ENCODE data around the gene KATNB1.

Gene KATNB1

DNA sequence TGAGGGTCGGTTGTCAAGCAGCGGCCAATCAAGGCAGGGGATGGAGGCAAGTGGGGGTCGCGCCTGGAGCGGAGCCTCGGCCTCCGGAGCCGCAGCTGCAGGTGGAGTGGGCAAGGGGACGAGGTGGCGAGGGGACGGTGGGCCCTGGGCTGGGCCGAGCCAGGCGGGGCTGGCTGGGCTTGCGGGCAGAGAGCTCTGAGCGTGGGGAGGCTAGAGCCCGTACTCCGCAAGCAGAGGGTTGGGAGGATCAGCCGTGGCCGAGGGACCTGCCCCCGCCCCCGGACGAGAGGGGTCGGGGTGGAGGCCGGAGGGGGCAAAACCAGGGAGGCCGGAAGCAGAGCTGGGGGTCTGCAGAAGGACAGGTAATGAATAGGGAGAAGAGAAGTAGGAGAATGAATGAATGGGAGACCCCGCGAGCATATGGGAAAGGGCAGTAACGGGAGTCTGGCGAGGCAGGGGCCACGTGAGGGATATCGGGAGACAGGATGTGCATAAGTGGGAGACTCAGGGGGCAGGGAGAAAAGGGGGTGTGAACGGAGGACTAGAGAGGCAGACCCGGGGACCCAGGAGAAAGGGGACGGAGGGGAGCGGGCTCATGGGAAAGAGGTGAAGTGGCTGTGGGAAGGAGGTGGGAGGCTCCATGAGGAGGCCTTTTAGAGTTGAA lies at the start of gene KATNB1:
Gene KATNB1 (plus strand): TSS at position 16 of the 664 bp plus-strand sequence. CDS start 1,474 bp downstream, outside the sequence.
- no peak for DNase-seq (ENCODE audit: low read depth in 2 of 2)

- no peak for DNase-seq (ENCODE audit: low read depth in 2 of 2)
These were observed 49.0 kb upstream of the KATNB1 start for GRCh38 chr16:57686577-57686976.

GRCh38 chr16:57687363-57687929 lies 48.1 kb upstream of the KATNB1 start:
- no peak for DNase-seq (ENCODE audit: low read depth in 2 of 2)

- DNase-seq (ENCODE audit: low read depth in 2 of 2): no peak
These were observed 47.0 kb upstream of the KATNB1 start for GRCh38 chr16:57688487-57688986.

DNA sequence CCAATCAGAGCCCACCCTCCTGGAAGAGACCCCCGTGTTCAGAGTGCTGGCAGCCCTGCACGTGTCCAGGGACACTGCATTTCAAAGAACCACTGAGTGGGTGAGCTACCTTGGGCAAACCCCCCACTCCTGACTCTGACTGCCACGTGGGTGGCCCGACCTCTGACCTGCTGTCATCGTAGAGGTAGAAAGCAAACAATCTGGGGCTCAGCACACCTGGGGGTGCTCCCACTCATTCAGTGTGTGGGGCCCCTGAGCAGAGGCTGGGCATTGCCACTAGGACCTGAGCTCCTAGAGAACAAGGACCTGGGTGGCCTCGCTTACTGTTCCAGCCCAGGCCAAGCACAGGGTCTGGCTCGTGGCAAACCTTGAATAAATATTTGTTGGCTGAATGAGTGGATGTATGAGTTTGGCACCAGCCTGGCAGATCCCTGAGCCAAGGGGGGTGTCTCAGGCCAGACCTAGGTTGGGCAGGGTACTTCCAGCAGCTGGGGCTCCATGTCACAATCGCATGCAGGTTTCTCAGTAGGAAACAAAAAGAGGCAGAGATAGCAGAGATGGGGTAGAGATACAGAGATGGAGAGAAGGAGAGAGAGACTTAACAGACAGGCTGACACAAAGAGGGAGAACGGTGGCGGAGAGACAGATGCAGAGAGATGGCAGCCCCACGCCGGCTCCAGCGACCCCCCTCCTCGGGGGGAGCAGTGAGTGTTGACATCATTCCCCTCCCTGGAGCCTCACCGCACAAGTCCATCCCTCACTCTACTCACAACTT lies 46.4 kb upstream of the KATNB1 start:
- DNase-seq (ENCODE audit: low read depth in 2 of 2): no peak

- DNase-seq (ENCODE audit: low read depth in 2 of 2): peak in 1 of 2 donors; percentile 9
These were observed 45.6 kb upstream of the KATNB1 start for GRCh38 chr16:57689762-57690558.

DNA sequence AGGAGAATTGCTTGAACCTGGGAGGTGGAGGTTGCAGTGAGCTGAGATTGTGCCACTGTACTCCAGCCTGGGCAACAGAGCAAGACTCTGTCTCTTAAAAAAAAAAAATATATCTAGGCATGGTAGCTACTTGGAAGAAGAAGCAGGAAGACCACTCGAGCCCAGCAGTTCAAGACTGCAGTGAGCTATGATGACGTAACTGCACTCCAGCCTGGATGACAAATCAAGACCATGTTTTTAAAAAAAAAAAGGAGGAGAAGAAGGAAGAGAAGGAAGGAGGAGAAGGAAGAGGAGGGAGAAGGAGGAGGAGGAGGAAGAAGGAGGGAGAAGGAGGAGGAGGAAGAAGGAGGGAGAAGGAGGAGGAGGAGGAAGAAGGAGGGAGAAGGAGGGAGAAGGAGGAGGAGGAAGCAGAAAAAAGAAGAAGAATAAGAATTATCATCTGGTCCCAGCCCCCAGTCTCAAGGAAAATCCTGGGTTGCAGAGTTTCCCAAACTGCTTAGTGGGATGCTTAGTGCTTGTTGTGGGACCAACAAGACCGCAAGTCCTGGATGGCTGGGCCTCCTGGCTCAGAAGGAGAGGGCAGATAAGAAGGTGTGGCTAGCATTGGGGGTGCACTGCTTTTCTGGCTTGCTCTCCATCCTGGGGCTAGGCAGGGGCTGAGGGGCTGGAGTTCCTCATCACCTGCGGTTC lies 44.6 kb upstream of the KATNB1 start:
- DNase-seq (ENCODE audit: low read depth in 2 of 2): no peak

DNA sequence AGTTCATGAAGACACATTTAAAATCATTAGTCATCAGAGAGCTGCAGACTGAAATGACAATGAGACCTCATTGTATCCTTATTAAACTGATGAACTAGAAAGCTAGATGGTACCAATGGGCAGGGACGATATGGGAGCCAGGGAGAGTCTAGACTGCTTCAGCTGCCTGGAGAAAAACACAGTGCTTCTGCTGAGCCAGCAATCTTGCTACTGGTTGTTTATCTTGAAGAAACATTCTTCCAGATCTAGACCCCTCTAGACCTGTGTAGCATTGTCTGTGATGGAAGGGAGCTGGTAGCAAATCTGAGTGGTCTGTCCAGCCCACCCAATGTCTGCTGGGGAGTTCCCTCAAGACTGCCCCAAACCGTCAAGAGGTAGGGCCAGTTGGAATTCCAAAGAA lies 42.9 kb upstream of the KATNB1 start:
- DNase-seq (ENCODE audit: low read depth in 2 of 2): no peak

- no peak for DNase-seq (ENCODE audit: low read depth in 2 of 2)
These were observed 42.0 kb upstream of the KATNB1 start for GRCh38 chr16:57693550-57693949.

- no peak for DNase-seq (ENCODE audit: low read depth in 2 of 2)
These were observed 41.3 kb upstream of the KATNB1 start for GRCh38 chr16:57694231-57694724.

DNA sequence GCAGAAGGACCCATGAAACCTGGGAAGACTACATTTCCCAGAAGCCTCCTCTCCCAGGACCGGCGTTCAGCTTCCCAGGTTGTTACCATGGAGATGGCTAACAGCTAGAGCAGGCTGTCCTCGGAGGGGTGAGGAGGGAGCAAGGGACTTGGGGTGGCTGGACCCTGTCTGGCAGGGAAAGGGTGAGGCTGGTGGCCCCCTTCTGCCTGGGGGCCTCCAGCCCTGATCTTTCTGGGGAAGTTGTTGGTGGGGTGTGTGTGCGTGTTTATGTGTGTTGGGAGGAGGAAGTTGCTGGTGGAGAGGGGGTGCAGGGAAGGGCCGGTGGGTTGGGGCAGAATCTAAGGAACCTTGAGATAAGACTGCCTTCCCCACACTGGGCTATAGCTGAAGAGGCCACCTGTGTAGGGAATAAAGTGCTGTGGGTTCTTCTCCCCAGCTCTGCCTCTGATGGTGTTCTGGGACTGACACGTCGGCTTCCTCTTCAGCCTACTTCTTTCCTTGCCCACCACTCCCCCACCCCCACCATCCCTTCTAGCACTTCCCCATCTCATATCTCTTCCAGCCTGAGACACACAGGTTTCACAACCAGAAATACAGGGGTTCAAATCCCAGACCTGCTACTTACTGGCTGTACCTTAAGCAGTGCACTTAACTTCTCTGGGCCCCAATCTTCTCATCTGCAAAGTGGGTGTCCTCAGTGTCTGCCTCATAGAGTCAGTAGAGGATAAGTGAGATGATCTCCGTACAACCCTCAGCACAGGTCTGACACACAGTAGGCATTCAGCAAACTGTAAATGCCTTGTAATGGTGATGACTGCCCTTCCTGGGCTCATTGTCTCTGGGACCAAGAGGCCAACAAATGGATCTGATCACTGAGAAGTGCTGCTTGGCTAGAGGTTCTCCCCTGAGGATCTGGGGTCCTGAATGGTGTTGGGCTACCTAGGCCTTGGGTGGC lies 40.6 kb upstream of the KATNB1 start, which contains the start of gene DRC7:
Gene DRC7 (plus strand): TSS at position 82 of the 955 bp plus-strand sequence. CDS start 3,144 bp downstream, outside the sequence.
- no peak for DNase-seq (ENCODE audit: low read depth in 2 of 2)

DNA sequence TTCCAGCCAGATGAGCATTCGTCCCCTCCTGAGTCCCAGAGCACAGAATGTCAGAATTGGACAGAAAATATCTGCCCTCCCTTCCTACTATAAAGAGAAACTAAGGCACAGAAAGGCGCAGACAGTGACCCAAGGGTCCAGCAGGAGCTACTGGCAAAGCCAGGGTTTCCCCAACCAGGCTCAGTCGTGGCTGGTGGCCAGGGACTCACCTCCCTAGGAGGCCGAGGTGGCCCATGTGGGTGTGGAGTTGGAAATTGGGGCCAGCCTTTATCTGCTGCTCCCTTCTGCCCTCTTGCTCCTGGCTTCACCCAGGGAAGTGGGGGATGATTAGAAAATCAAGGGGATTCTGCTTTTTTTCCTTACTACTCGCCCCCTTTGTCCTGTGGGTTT lies 39.9 kb upstream of the KATNB1 start:
- DNase-seq (ENCODE audit: low read depth in 2 of 2): no peak

- no peak for DNase-seq (ENCODE audit: low read depth in 2 of 2)
These were observed 39.3 kb upstream of the KATNB1 start for GRCh38 chr16:57696240-57696639.

GRCh38 chr16:57697896-57698537 lies 37.6 kb upstream of the KATNB1 start:
- no peak for DNase-seq (ENCODE audit: low read depth in 2 of 2)

- DNase-seq (ENCODE audit: low read depth in 2 of 2): no peak
These were observed 36.7 kb upstream of the KATNB1 start for GRCh38 chr16:57698812-57699405.

GRCh38 chr16:57699481-57699880 lies 36.1 kb upstream of the KATNB1 start:
- DNase-seq (ENCODE audit: low read depth in 2 of 2): no peak

DNA sequence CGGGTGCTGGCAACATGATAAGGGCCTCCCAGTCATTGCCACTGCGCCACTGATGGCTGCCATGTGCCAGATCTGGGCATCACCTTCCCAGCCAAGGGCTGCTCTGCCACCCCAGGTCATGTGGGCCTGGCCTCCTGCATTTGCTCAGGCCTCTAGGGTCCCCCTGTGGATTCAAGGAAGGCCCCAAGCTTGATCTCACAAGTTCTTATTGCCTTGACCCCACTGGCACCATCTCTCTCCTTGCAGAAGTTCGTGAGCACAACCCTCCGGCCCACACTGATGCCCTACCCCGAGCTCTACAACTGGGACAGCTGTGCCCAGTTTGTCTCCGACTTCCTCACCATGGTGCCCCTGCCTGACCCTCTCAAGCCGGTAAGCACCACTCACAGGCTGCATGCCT lies 35.7 kb upstream of the KATNB1 start:
- DNase-seq (ENCODE audit: low read depth in 2 of 2): no peak

DNA sequence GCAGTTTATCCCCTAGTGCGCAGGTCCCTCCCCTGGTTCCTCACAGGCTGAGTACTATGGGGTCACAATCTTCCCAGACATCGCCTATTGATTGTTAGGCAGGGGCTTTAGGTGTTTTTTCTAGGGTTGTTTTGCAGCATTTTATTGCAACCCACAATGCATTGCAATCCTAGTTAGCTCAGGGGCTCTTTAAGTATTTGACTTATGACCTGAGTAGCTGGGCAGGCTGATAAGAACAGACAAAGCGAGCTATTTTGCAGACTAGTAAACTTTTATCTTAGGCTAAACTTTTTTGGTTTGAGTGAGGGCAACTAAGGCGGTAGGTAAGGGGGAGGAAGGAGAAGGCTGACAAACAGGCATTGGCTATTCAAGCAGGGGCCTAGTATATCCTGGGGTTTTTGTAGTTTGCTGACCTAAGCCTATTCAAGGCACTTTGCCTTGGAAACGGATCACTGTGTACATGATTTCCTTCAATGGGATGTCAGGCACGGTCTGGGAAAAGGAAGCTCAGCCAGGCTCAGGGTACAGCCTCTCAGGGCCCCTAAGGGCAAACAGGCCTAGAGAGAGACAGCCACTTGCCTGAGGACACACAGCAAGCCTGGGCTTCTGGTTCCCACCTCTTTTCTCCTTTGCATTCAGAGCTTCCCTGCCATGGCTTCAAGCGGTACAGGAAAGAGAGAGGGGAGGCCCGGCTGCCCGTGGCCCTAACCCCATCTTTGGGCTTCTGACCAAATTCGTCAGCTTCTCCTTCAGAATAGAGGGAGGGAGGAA lies 34.6 kb upstream of the KATNB1 start:
- DNase-seq (ENCODE audit: low read depth in 2 of 2): no peak

Measured in stimulated activated CD8-positive, alpha-beta memory T cell treated with anti-CD3 and anti-CD28 coated beads, Interleukin-2, amount 100 ng/mL, for 1 hour (primary cell).